ENCODE results near the gene MYADML2.
"Not testable (repeated sequence)": the region's sequence is repeated elsewhere in the genome, so short reads cannot be mapped to it uniquely, and the experiment has no call there.

MYADML2 gene

GRCh38 chr17:81958633-81959342 is 11.8 kb upstream of the MYADML2 start:
- FAIRE-seq, result no peak

- FAIRE-seq, result no peak
These were observed 10.8 kb upstream of the MYADML2 start for GRCh38 chr17:81957691-81958432.

- FAIRE-seq, result no peak
These were observed 9.9 kb upstream of the MYADML2 start for GRCh38 chr17:81956607-81957589.

GRCh38 chr17:81955756-81956544 is 8.9 kb upstream of the MYADML2 start:
- FAIRE-seq, result no peak

GRCh38 chr17:81955058-81955681 is 8.1 kb upstream of the MYADML2 start:
- FAIRE-seq, result no peak

GRCh38 chr17:81954131-81955057 is 7.4 kb upstream of the MYADML2 start:
- no peak for FAIRE-seq

GRCh38 chr17:81953443-81953842 is 6.4 kb upstream of the MYADML2 start:
- not testable (repeated sequence) for FAIRE-seq

GRCh38 chr17:81952792-81953228 is 5.8 kb upstream of the MYADML2 start:
- no peak for FAIRE-seq

- FAIRE-seq, result no peak
These were observed 5.0 kb upstream of the MYADML2 start for GRCh38 chr17:81951785-81952684.

GRCh38 chr17:81950501-81950900 is 3.5 kb upstream of the MYADML2 start:
- no peak for FAIRE-seq

- FAIRE-seq, result no peak
These were observed 1.8 kb upstream of the MYADML2 start for GRCh38 chr17:81948635-81949378.

GRCh38 chr17:81944858-81945257 is 2.2 kb downstream of the MYADML2 start:
- FAIRE-seq, result no peak

- FAIRE-seq, result no peak
These were observed 4.9 kb downstream of the MYADML2 start for GRCh38 chr17:81942167-81942553.

- no peak for FAIRE-seq
These were observed 5.4 kb downstream of the MYADML2 start for GRCh38 chr17:81941484-81942166.

- FAIRE-seq, result no peak
These were observed 6.2 kb downstream of the MYADML2 start for GRCh38 chr17:81940538-81941483.

GRCh38 chr17:81939881-81940385 is 7.1 kb downstream of the MYADML2 start:
- no peak for FAIRE-seq

GRCh38 chr17:81939218-81939617 is 7.8 kb downstream of the MYADML2 start:
- FAIRE-seq, result no peak

All from A204.1 (cell line).